Measurements from ENCODE around the gene RFX1.

The RFX1 gene

DNA sequence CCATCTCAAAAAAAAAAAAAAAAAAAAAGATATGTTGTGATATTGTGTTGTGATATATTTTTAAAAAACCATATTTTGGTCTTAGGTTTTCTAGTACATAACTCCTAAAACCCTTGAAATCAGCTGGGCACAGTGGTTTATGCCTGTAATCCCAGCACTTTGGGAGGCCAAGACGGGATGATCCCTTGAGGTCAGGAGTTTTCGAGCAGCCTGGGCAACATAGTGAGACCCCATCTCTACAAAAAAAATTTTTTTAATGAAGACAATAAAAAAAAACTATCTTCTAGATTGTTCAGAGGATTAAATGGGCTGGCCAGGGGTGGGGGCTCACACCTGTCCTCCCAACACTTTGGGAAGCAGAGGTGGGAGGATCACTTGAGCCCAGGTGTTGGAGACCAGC is 55.1 kb downstream of the RFX1 start:
- TF ChIP-seq ZFX (IDR thresholded peaks at IDR 0.05; ENCODE audit: borderline replicate concordance): no peak
- TF ChIP-seq, protein P1, sequence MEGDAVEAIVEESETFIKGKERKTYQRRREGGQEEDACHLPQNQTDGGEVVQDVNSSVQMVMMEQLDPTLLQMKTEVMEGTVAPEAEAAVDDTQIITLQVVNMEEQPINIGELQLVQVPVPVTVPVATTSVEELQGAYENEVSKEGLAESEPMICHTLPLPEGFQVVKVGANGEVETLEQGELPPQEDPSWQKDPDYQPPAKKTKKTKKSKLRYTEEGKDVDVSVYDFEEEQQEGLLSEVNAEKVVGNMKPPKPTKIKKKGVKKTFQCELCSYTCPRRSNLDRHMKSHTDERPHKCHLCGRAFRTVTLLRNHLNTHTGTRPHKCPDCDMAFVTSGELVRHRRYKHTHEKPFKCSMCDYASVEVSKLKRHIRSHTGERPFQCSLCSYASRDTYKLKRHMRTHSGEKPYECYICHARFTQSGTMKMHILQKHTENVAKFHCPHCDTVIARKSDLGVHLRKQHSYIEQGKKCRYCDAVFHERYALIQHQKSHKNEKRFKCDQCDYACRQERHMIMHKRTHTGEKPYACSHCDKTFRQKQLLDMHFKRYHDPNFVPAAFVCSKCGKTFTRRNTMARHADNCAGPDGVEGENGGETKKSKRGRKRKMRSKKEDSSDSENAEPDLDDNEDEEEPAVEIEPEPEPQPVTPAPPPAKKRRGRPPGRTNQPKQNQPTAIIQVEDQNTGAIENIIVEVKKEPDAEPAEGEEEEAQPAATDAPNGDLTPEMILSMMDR (IDR thresholded peaks at IDR 0.05): no peak
- H3K27ac ChIP-seq: no peak overlapping the region

DNA sequence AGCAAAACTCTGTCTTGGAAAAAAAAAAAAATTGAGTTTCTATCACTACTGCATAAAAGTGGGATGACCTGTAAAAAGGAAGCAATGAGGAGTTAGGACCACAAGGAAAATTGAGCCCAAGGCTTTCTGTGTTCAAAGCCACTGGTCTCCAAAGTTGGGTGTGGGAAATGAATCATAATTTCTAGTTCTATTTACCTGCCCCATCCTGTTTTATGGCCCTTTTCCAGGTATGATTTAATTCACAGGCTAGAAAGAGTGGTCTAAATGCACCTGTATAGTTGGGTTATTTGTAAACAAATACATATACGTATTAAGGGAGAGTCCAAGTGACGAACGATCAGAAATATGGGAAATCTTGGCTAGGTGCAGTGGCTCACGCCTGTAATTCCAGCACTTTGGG is 59.7 kb downstream of the RFX1 start:
- no peak overlapping the region for H3K27ac ChIP-seq
- TF ChIP-seq, protein P1 (IDR thresholded peaks at IDR 0.05): no peak
- no peak for TF ChIP-seq ZFX (IDR thresholded peaks at IDR 0.05; ENCODE audit: borderline replicate concordance)

- no peak for TF ChIP-seq ZFX (IDR thresholded peaks at IDR 0.05; ENCODE audit: borderline replicate concordance)
- TF ChIP-seq, protein P1 (IDR thresholded peaks at IDR 0.05): no peak
- no peak overlapping the region for H3K27ac ChIP-seq
These were observed 64.0 kb downstream of the RFX1 start for GRCh38 chr19:13942023-13942684.

- no peak within 1 kb of the TSS for H3K27ac ChIP-seq
- TF ChIP-seq ZFX (IDR thresholded peaks at IDR 0.05; ENCODE audit: borderline replicate concordance): no peak
- TF ChIP-seq, protein P1 (IDR thresholded peaks at IDR 0.05): no peak
These were observed 67.6 kb downstream of the RFX1 start, which contains the start of gene PODNL1 for GRCh38 chr19:13938301-13939064. TSS of gene PODNL1 (minus strand) at chr19:13938417. CDS start at chr19:13938181, 236 bp downstream.

DNA sequence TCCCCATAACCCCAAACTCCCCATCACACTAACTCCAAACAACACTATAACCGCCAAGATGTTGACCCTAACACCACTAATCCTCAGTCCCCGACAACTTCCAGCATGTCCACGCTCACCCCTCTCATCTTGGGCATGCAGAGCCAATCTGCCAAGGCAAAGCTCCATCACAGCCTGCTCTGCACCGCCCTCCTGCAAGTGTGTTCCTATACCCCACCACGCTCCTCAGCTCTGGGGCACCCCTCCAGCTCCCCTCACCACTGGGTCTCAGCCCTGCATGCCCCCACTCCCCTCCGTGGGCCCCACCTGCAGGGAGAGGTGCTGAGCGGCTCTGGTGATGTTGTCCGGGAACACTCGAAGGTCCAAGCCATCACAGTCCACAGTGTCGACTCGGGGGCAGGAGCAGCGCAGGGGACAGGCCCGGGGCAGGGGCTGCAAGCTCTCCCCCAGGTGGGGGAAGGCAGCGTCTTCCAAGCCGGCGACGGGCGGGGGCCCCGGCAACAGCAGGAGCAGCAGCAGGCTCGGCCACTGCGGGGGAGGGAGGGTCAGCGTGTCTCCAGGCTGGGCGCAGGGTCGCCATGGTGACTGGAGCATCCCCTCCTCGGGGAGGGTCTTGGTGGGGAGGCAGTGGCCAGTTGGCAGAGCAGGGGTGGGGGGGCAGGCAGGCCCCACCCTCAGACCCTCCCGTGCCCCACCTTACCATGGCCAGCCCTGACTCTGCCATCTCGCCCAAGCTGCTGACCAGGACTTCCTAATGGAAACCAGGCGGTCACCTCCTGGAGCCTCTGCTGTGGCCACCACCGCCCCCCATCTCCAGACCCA is 68.4 kb downstream of the RFX1 start:
- TF ChIP-seq ZFX (IDR thresholded peaks at IDR 0.05; ENCODE audit: borderline replicate concordance): no peak
- TF ChIP-seq, protein P1 (IDR thresholded peaks at IDR 0.05): no peak
- H3K27ac ChIP-seq: no peak overlapping the region

- no peak overlapping the region for H3K27ac ChIP-seq
- TF ChIP-seq, protein P1 (IDR thresholded peaks at IDR 0.05): no peak
- no peak for TF ChIP-seq ZFX (IDR thresholded peaks at IDR 0.05; ENCODE audit: borderline replicate concordance)
These were observed 70.2 kb downstream of the RFX1 start for GRCh38 chr19:13935765-13936510.

All from 22Rv1 (cell line).